Dendritic cell treated with granulocyte-macrophage colony-stimulating factor and Interleukin-4, amounts not matched to agents 40 ng/mL and 50 ng/mL, for 4 days (primary cell): ENCODE results near the gene DYNC1LI1.

Experiments used
- H3K27ac Mint-ChIP-seq: one replicate; pipeline ENCODE4 v1.8.0; 2022; ENCODE audit warnings: mild to moderate bottlenecking, mixed read lengths
- H3K27me3 Mint-ChIP-seq: one replicate; pipeline ENCODE4 v1.8.0; 2022; ENCODE audit warnings: mild to moderate bottlenecking, mixed read lengths
- H3K36me3 Mint-ChIP-seq: one replicate; pipeline ENCODE4 v1.8.0; 2022; ENCODE audit warnings: low read depth, mixed read lengths
- H3K4me1 Mint-ChIP-seq: one replicate; pipeline ENCODE4 v1.8.0; 2022; ENCODE audit warnings: low read depth, mixed read lengths
- H3K4me3 Mint-ChIP-seq: one replicate; pipeline ENCODE4 v1.8.0; 2022; ENCODE audit warnings: mild to moderate bottlenecking, moderate library complexity, mixed read lengths
- H3K9me3 Mint-ChIP-seq: one replicate; pipeline ENCODE4 v1.8.0; 2022; ENCODE audit warnings: mixed read lengths
- intact Hi-C: fragments of 100-400 bp; cut with micrococcal nuclease; formaldehyde crosslinking; loops from one replicate; pipeline ENCODE4 v1.15.0; 2022

Gene DYNC1LI1

DNA sequence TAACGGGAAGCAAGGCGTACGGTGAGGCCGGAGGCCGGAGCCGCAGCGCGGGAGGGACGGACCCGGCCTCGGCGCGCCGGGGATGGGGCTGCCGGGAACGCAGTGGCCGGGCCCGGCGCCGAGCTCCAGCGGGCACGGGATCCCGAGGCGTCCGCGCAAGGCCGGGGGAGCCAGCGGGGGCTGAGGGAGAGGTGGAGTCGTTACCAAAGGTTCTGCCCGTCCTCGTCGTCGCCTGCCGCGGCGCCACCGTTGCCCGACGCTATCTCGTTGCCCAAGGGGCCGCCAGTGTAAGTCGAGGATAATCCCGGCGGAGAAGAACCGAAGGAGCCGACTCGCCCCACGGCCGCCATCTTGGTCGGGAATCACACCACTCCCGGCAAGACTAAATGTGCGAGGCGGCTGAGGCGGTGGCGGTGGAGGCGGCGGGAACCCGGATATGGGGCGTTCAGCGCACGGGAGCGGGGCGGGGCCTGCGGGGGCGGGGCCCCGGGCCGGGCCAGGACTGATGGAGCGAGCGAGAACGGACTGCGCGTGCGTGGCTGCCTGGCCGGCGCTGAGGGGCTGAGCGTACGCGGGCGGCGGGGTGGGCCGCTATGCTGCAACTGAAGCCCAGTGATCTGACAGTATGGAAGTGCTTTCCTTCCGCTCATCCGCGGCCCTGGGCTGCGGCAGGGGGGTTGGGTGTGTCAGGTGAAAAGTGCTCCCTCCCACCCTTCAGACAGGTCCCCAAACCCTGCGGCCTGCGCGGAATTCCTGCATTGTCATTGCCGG lies at the start of gene DYNC1LI1:
DYNC1LI1 (minus strand) TSS at position 438 of the 771 bp plus-strand sequence; CDS start at position 350, 88 bp downstream.
- peaks cover 38% of the 10 kb centered on the region for H3K36me3 Mint-ChIP-seq
- H3K27ac Mint-ChIP-seq: peak within 1 kb of the TSS; percentile 92
- no peaks in the 10 kb centered on the region for H3K27me3 Mint-ChIP-seq
- H3K4me1 Mint-ChIP-seq: peaks cover 16% of the 10 kb centered on the region
- intact Hi-C loops: loop anchor here (2.0 to 10.0 kb wide), 2 partner anchors 54 to 176 kb away; partner anchors contain the start of gene CMTM7
- H3K4me3 Mint-ChIP-seq: peak within 1 kb of the TSS; percentile 87
- no peaks in the 10 kb centered on the region for H3K9me3 Mint-ChIP-seq

DNA sequence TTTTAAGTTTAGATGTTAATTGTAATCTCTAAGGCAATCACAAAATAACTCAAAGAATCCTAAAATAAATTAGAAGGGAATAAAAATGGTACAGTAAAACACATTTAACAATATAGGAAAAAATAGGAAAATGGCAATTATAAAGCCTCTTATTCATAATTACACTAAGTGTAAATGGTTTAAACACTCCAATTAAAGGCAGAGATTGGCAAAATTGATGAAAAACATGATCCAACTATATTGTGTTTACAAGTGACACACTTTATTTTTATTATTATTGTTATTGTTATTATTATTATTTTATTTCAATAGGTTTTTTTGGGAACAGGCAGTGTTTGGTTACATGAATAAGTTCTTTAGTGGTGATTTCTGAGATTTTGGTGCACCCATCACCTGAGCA lies 48.7 kb upstream of the DYNC1LI1 start:
- intact Hi-C loops: no loop called here
- peaks cover 2% of the 10 kb centered on the region for H3K27me3 Mint-ChIP-seq
- no peak overlapping the region for H3K4me3 Mint-ChIP-seq
- no peaks in the 10 kb centered on the region for H3K4me1 Mint-ChIP-seq
- no peak overlapping the region for H3K27ac Mint-ChIP-seq
- H3K9me3 Mint-ChIP-seq: no peaks in the 10 kb centered on the region
- H3K36me3 Mint-ChIP-seq: no peaks in the 10 kb centered on the region

GRCh38 chr3:32616267-32616962 lies 45.8 kb upstream of the DYNC1LI1 start:
- Mint-ChIP-seq H3K27ac (no peak overlapping the region), H3K27me3 (peaks cover 2% of the 10 kb centered on the region), H3K36me3 (no peaks in the 10 kb centered on the region), H3K4me1 (no peaks in the 10 kb centered on the region), H3K9me3 (no peaks in the 10 kb centered on the region), H3K4me3 (no peak overlapping the region)
- intact Hi-C loops: no loop called here

- intact Hi-C loops: no loop called here
- Mint-ChIP-seq H3K36me3 (no peaks in the 10 kb centered on the region), H3K4me3 (no peak overlapping the region), H3K27me3 (peaks cover 2% of the 10 kb centered on the region), H3K9me3 (no peaks in the 10 kb centered on the region), H3K27ac (no peak overlapping the region), H3K4me1 (no peaks in the 10 kb centered on the region)
Observed at GRCh38 chr3:32614956-32615355, 44.3 kb upstream of the DYNC1LI1 start.

GRCh38 chr3:32613183-32613582 lies 42.5 kb upstream of the DYNC1LI1 start:
- Mint-ChIP-seq H3K27ac (no peak overlapping the region), H3K4me3 (no peak overlapping the region), H3K27me3 (peaks cover 2% of the 10 kb centered on the region), H3K36me3 (no peaks in the 10 kb centered on the region), H3K4me1 (no peaks in the 10 kb centered on the region), H3K9me3 (no peaks in the 10 kb centered on the region)
- intact Hi-C loops: no loop called here

GRCh38 chr3:32612547-32612946 lies 41.9 kb upstream of the DYNC1LI1 start:
- Mint-ChIP-seq H3K9me3 (no peaks in the 10 kb centered on the region), H3K36me3 (no peaks in the 10 kb centered on the region), H3K27ac (no peak overlapping the region), H3K4me3 (no peak overlapping the region), H3K27me3 (peaks cover 2% of the 10 kb centered on the region), H3K4me1 (no peaks in the 10 kb centered on the region)
- intact Hi-C loops: no loop called here

GRCh38 chr3:32607522-32607921 lies 36.9 kb upstream of the DYNC1LI1 start:
- no peak overlapping the region for H3K4me3 Mint-ChIP-seq
- no peaks in the 10 kb centered on the region for H3K9me3 Mint-ChIP-seq
- peaks cover 5% of the 10 kb centered on the region for H3K4me1 Mint-ChIP-seq
- H3K36me3 Mint-ChIP-seq: no peaks in the 10 kb centered on the region
- peaks cover 6% of the 10 kb centered on the region for H3K27me3 Mint-ChIP-seq
- no peak overlapping the region for H3K27ac Mint-ChIP-seq
- intact Hi-C loops: no loop called here

GRCh38 chr3:32606960-32607359 lies 36.3 kb upstream of the DYNC1LI1 start:
- no peak overlapping the region for H3K4me3 Mint-ChIP-seq
- H3K9me3 Mint-ChIP-seq: no peaks in the 10 kb centered on the region
- intact Hi-C loops: no loop called here
- H3K4me1 Mint-ChIP-seq: peaks cover 5% of the 10 kb centered on the region
- H3K36me3 Mint-ChIP-seq: no peaks in the 10 kb centered on the region
- peaks cover 6% of the 10 kb centered on the region for H3K27me3 Mint-ChIP-seq
- no peak overlapping the region for H3K27ac Mint-ChIP-seq

GRCh38 chr3:32606277-32606676 lies 35.6 kb upstream of the DYNC1LI1 start:
- H3K4me1 Mint-ChIP-seq: peaks cover 5% of the 10 kb centered on the region
- H3K36me3 Mint-ChIP-seq: no peaks in the 10 kb centered on the region
- H3K27ac Mint-ChIP-seq: no peak overlapping the region
- no peaks in the 10 kb centered on the region for H3K9me3 Mint-ChIP-seq
- peaks cover 6% of the 10 kb centered on the region for H3K27me3 Mint-ChIP-seq
- intact Hi-C loops: no loop called here
- no peak overlapping the region for H3K4me3 Mint-ChIP-seq

- no peak overlapping the region for H3K27ac Mint-ChIP-seq
- peaks cover 7% of the 10 kb centered on the region for H3K4me1 Mint-ChIP-seq
- no peak overlapping the region for H3K4me3 Mint-ChIP-seq
- H3K9me3 Mint-ChIP-seq: no peaks in the 10 kb centered on the region
- H3K27me3 Mint-ChIP-seq: peaks cover 6% of the 10 kb centered on the region
- H3K36me3 Mint-ChIP-seq: no peaks in the 10 kb centered on the region
- intact Hi-C loops: no loop called here
Observed at GRCh38 chr3:32603064-32603463, 32.4 kb upstream of the DYNC1LI1 start.

DNA sequence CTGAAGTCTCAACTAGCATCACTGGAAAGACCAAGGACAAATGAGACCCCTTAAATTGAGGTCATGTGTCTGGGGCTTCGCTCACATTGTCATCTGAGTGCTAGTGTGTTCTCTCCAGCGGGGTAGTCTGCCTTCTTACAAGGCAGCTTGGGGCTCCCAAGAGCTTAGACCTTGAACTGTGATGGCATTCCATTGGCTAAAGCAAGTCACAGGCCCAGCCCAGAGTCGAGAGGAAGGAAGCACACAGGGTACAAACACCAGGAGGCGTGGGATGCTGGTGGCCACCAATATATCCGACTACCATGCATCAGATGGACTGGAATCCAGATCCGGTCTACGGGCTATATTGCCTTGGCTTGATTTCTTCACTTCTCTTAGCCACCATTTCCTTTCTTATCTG lies 31.5 kb upstream of the DYNC1LI1 start:
- intact Hi-C loops: no loop called here
- H3K4me1 Mint-ChIP-seq: peaks cover 12% of the 10 kb centered on the region
- no peak overlapping the region for H3K27ac Mint-ChIP-seq
- H3K36me3 Mint-ChIP-seq: no peaks in the 10 kb centered on the region
- H3K27me3 Mint-ChIP-seq: peaks cover 6% of the 10 kb centered on the region
- no peaks in the 10 kb centered on the region for H3K9me3 Mint-ChIP-seq
- no peak overlapping the region for H3K4me3 Mint-ChIP-seq

DNA sequence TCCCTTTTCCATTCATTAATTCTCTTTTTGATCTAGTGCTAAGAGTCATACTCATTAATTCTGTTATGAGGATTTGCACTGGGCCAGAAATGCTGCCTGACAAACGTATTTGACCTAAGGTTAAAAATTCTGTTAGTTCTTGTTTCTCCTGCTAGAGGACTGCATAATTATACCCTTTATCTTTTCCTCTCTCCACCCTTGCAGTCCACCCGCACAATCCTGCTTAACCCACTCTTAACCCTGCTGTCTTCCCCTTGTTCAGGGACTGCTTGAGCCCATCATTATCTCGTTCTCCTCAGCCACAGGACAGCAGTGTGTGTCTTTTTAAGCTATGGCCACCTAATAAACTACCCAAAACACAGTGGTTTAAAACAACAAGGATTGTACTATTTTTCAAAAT lies 31.1 kb upstream of the DYNC1LI1 start:
- no peak overlapping the region for H3K4me3 Mint-ChIP-seq
- H3K27ac Mint-ChIP-seq: no peak overlapping the region
- intact Hi-C loops: no loop called here
- H3K27me3 Mint-ChIP-seq: peaks cover 6% of the 10 kb centered on the region
- H3K4me1 Mint-ChIP-seq: peaks cover 12% of the 10 kb centered on the region
- no peaks in the 10 kb centered on the region for H3K9me3 Mint-ChIP-seq
- no peaks in the 10 kb centered on the region for H3K36me3 Mint-ChIP-seq

DNA sequence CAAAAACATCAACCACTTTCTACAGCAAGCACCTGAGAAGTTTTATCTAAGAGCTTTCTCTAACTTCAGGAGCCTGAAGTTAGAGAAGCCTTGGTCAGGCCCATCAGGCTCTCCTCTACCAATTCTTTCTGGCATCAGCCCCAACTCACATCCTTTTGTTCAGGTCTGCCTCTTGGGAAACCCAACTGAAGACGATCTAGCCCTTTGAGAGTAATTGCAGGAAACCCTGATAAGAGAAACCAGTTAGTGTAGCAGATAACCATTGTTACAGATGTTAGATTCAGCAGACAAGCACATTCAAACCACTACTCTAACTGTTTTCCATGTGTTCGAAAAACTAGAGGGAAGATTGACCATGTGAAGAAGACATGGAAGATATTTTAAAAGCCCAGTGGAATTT lies 27.0 kb upstream of the DYNC1LI1 start:
- Mint-ChIP-seq H3K27ac (peak overlapping the region; percentile 3), H3K36me3 (no peaks in the 10 kb centered on the region), H3K4me3 (no peak overlapping the region), H3K27me3 (peaks cover 3% of the 10 kb centered on the region), H3K4me1 (peaks cover 7% of the 10 kb centered on the region), H3K9me3 (no peaks in the 10 kb centered on the region)
- intact Hi-C loops: no loop called here

DNA sequence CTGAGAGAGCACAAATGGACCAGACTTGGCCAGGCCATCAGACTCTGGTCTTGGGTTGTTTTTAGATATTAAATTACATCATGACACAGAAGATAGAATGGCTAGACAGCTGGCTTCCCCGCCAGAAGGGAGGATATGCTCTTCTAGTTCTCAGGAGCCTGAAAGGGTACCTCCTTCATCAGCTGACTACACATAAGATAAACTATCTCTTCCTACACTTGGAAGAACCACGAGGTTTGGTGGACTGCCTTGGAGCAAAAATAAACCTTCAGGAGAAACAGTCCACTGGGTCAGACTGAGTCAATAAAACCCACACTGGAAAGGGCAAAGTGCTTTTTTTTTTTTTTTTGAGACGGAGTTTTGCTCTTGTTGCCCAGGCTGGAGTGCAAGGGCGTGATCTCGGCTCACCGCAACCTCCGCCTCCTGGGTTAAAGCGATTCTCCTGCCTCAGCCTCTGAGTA lies 26.3 kb upstream of the DYNC1LI1 start:
- H3K36me3 Mint-ChIP-seq: no peaks in the 10 kb centered on the region
- H3K9me3 Mint-ChIP-seq: no peaks in the 10 kb centered on the region
- H3K27me3 Mint-ChIP-seq: peaks cover 3% of the 10 kb centered on the region
- no peak overlapping the region for H3K27ac Mint-ChIP-seq
- peaks cover 7% of the 10 kb centered on the region for H3K4me1 Mint-ChIP-seq
- no peak overlapping the region for H3K4me3 Mint-ChIP-seq
- intact Hi-C loops: no loop called here
